DMS153 treated with DMSO at 0.1 percent for 48 hours (cell line): Measurements from ENCODE around the gene GLP2R.
"Not testable (repeated sequence)": the region's sequence is repeated elsewhere in the genome, so short reads cannot be mapped to it uniquely, and the experiment has no call there.

Experiments used
- DNase-seq: peaks from one replicate; lab custom pipeline; 2025; ENCODE audit not compliant: unreplicated experiment; lab: John Stamatoyannopoulos, UW

GLP2R gene

GRCh38 chr17:9825641-9826150 is at the start of gene GLP2R:
Gene GLP2R, plus strand, starts transcription at chr17:9825924. Its CDS starts 140 bp downstream, at chr17:9826064.
- no peak for DNase-seq

- DNase-seq: no peak
Observed at GRCh38 chr17:9776911-9777310, 48.8 kb upstream of the GLP2R start.

- DNase-seq: no peak
Observed at GRCh38 chr17:9780552-9780951, 45.2 kb upstream of the GLP2R start.

- no peak for DNase-seq
Observed at GRCh38 chr17:9783050-9783449, 42.7 kb upstream of the GLP2R start.

GRCh38 chr17:9783465-9783864 is 42.3 kb upstream of the GLP2R start:
- not testable (repeated sequence) for DNase-seq

- no peak for DNase-seq
Observed at GRCh38 chr17:9784544-9784943, 41.2 kb upstream of the GLP2R start.

- DNase-seq: no peak
Observed at GRCh38 chr17:9788601-9789000, 37.1 kb upstream of the GLP2R start.

- DNase-seq: no peak
Observed at GRCh38 chr17:9790316-9790715, 35.4 kb upstream of the GLP2R start.

- no peak for DNase-seq
Observed at GRCh38 chr17:9790889-9791876, 34.5 kb upstream of the GLP2R start, which contains the start of gene DHRS7C. Gene DHRS7C, minus strand, starts transcription at chr17:9791592. Its CDS starts 308 bp downstream, at chr17:9791284.

GRCh38 chr17:9792181-9792840 is 33.4 kb upstream of the GLP2R start:
- DNase-seq: no peak

- no peak for DNase-seq
Observed at GRCh38 chr17:9798008-9798407, 27.7 kb upstream of the GLP2R start.

GRCh38 chr17:9798724-9799123 is 27.0 kb upstream of the GLP2R start:
- no peak for DNase-seq

- no peak for DNase-seq
Observed at GRCh38 chr17:9801505-9801904, 24.2 kb upstream of the GLP2R start.

- DNase-seq: no peak
Observed at GRCh38 chr17:9802294-9802693, 23.4 kb upstream of the GLP2R start.

GRCh38 chr17:9802697-9803096 is 23.0 kb upstream of the GLP2R start:
- DNase-seq: no peak

- no peak for DNase-seq
Observed at GRCh38 chr17:9805769-9806168, 20.0 kb upstream of the GLP2R start.

- DNase-seq: no peak
Observed at GRCh38 chr17:9806699-9807098, 19.0 kb upstream of the GLP2R start.

GRCh38 chr17:9809409-9809808 is 16.3 kb upstream of the GLP2R start:
- DNase-seq: no peak

GRCh38 chr17:9810100-9810949 is 15.4 kb upstream of the GLP2R start:
- DNase-seq: no peak

GRCh38 chr17:9811086-9811485 is 14.6 kb upstream of the GLP2R start:
- no peak for DNase-seq

- DNase-seq: no peak
Observed at GRCh38 chr17:9811537-9811936, 14.2 kb upstream of the GLP2R start.
